ENCODE measurements around the gene RELL2.

Gene RELL2

GRCh38 chr5:141655020-141655419, 18.2 kb downstream of the RELL2 start:
- H3F3A ChIP-seq (ENCODE audit: insufficient read depth, low read length) = no peaks in the 10 kb centered on the region
- H3K4me1 ChIP-seq (ENCODE audit: insufficient read depth, low read length, severe bottlenecking) = peaks cover 15% of the 10 kb centered on the region
- TF ChIP-seq CTCF (IDR thresholded peaks at IDR 0.05; ENCODE audit: low read length) = no peak
- TF ChIP-seq EZH2 (IDR thresholded peaks at IDR 0.05; ENCODE audit: borderline replicate concordance, low read length) = no peak
- no peak overlapping the region for H3K27ac ChIP-seq (ENCODE audit: low read depth, low read length, poor library complexity, severe bottlenecking)
- H3K9ac ChIP-seq (ENCODE audit: low read length) = no peak overlapping the region
- H3K4me3 ChIP-seq (ENCODE audit: low read depth, low read length, poor library complexity, severe bottlenecking) = no peak overlapping the region
- H3K9me2 ChIP-seq (ENCODE audit: low read depth, low read length) = no peaks in the 10 kb centered on the region
- no peaks in the 10 kb centered on the region for H4K20me1 ChIP-seq (ENCODE audit: insufficient read depth, low read length)
- no peaks in the 10 kb centered on the region for H3K36me3 ChIP-seq (ENCODE audit: insufficient read depth, low read length)
- no peaks in the 10 kb centered on the region for H3K9me3 ChIP-seq (ENCODE audit: low read length)
- no peak overlapping the region for H2AFZ ChIP-seq (ENCODE audit: low read length)
- H3K27me3 ChIP-seq (ENCODE audit: insufficient read depth, low read length) = peaks cover 7% of the 10 kb centered on the region
- no peaks in the 10 kb centered on the region for H3K79me2 ChIP-seq (ENCODE audit: insufficient read depth, low read length)
- no peak overlapping the region for H3K4me2 ChIP-seq (ENCODE audit: low read length)

- TF ChIP-seq EZH2 (IDR thresholded peaks at IDR 0.05; ENCODE audit: borderline replicate concordance, low read length) (no peak), CTCF (IDR thresholded peaks at IDR 0.05; ENCODE audit: low read length) (no peak)
- H3K27me3 ChIP-seq (ENCODE audit: insufficient read depth, low read length) = peaks cover 7% of the 10 kb centered on the region
- no peak overlapping the region for H3K9ac ChIP-seq (ENCODE audit: low read length)
- H3F3A ChIP-seq (ENCODE audit: insufficient read depth, low read length) = no peaks in the 10 kb centered on the region
- H3K4me1 ChIP-seq (ENCODE audit: insufficient read depth, low read length, severe bottlenecking) = peaks cover 5% of the 10 kb centered on the region
- no peak overlapping the region for H3K4me3 ChIP-seq (ENCODE audit: low read depth, low read length, poor library complexity, severe bottlenecking)
- H2AFZ ChIP-seq (ENCODE audit: low read length) = no peak overlapping the region
- no peak overlapping the region for H3K4me2 ChIP-seq (ENCODE audit: low read length)
- H3K36me3 ChIP-seq (ENCODE audit: insufficient read depth, low read length) = no peaks in the 10 kb centered on the region
- H4K20me1 ChIP-seq (ENCODE audit: insufficient read depth, low read length) = no peaks in the 10 kb centered on the region
- H3K27ac ChIP-seq (ENCODE audit: low read depth, low read length, poor library complexity, severe bottlenecking) = no peak overlapping the region
- no peaks in the 10 kb centered on the region for H3K79me2 ChIP-seq (ENCODE audit: insufficient read depth, low read length)
- H3K9me2 ChIP-seq (ENCODE audit: low read depth, low read length) = no peaks in the 10 kb centered on the region
- H3K9me3 ChIP-seq (ENCODE audit: low read length) = no peaks in the 10 kb centered on the region
Observed at GRCh38 chr5:141656396-141656795, 19.6 kb downstream of the RELL2 start.

GRCh38 chr5:141657404-141657803, 20.6 kb downstream of the RELL2 start:
- Histone ChIP-seq H3K9me2 (ENCODE audit: low read depth, low read length) (no peaks in the 10 kb centered on the region), H3K9ac (ENCODE audit: low read length) (no peak overlapping the region), H3K27me3 (ENCODE audit: insufficient read depth, low read length) (peaks cover 7% of the 10 kb centered on the region), H3F3A (ENCODE audit: insufficient read depth, low read length) (no peaks in the 10 kb centered on the region), H3K36me3 (ENCODE audit: insufficient read depth, low read length) (no peaks in the 10 kb centered on the region), H3K27ac (ENCODE audit: low read depth, low read length, poor library complexity, severe bottlenecking) (no peak overlapping the region), H3K4me3 (ENCODE audit: low read depth, low read length, poor library complexity, severe bottlenecking) (no peak overlapping the region), H3K9me3 (ENCODE audit: low read length) (no peaks in the 10 kb centered on the region), H3K4me1 (ENCODE audit: insufficient read depth, low read length, severe bottlenecking) (no peaks in the 10 kb centered on the region), H3K79me2 (ENCODE audit: insufficient read depth, low read length) (no peaks in the 10 kb centered on the region), H3K4me2 (ENCODE audit: low read length) (no peak overlapping the region), H2AFZ (ENCODE audit: low read length) (no peak overlapping the region), H4K20me1 (ENCODE audit: insufficient read depth, low read length) (no peaks in the 10 kb centered on the region)
- TF ChIP-seq EZH2 (IDR thresholded peaks at IDR 0.05; ENCODE audit: borderline replicate concordance, low read length) (no peak), CTCF (IDR thresholded peaks at IDR 0.05; ENCODE audit: low read length) (no peak)

All from OCI-LY1 (cell line).